Measurements from ENCODE around the gene STON2.

The STON2 gene

GRCh38 chr14:81280136-81280791 is 119.9 kb downstream of the STON2 start:
- peaks cover 27% of the 10 kb centered on the region; the same call in 1 of the 2 replicates for H3K36me3 ChIP-seq (ENCODE audit: insufficient read depth, low read length)
- peaks cover 28% of the 10 kb centered on the region for H3K4me1 ChIP-seq (ENCODE audit: insufficient read depth, low read length)
- no peak overlapping the region for H3K4me3 ChIP-seq (ENCODE audit: low read length)
- no peaks in the 10 kb centered on the region for H3K9me3 ChIP-seq (ENCODE audit: insufficient read depth, low read depth, low read length)
- no peak overlapping the region for H3K9ac ChIP-seq (ENCODE audit: low read depth, low read length)
- WGBS = 97% methylated on average over 9 of the region's 9 CpGs
- no peak overlapping the region for H3K27ac ChIP-seq (ENCODE audit: low read depth, low read length)
- H3K27me3 ChIP-seq (ENCODE audit: insufficient read depth, low read length) = no peaks in the 10 kb centered on the region

DNA sequence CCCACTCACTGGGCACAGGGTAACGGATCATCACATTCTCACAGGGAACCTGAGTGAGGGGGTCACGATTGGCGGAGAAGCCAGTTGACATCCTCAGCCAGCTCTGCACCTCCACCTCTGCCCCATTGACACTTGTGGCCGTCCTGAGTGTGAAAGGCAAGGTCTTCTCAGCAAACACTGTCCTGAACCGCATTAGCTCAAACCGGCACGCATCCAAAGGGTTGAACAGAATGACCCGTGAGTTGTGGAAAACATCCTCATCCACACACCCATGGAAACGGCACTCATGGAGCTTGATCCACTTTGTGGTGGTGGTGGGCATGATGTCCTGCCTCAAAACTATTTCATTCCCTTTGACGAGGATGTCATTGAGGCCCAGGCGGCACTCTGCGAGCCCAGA is 123.0 kb downstream of the STON2 start:
- 94% methylated on average over 12 of the region's 12 CpGs for WGBS
- Histone ChIP-seq H3K4me3 (ENCODE audit: low read length) (no peak overlapping the region), H3K9me3 (ENCODE audit: insufficient read depth, low read depth, low read length) (no peaks in the 10 kb centered on the region), H3K27me3 (ENCODE audit: insufficient read depth, low read length) (no peaks in the 10 kb centered on the region), H3K9ac (ENCODE audit: low read depth, low read length) (no peak overlapping the region), H3K27ac (ENCODE audit: low read depth, low read length) (no peak overlapping the region), H3K36me3 (ENCODE audit: insufficient read depth, low read length) (peaks cover 27% of the 10 kb centered on the region; the same call in 1 of the 2 replicates), H3K4me1 (ENCODE audit: insufficient read depth, low read length) (peaks cover 19% of the 10 kb centered on the region)

- Histone ChIP-seq H3K9me3 (ENCODE audit: insufficient read depth, low read depth, low read length) (no peaks in the 10 kb centered on the region), H3K36me3 (ENCODE audit: insufficient read depth, low read length) (peaks cover 27% of the 10 kb centered on the region; the same call in 1 of the 2 replicates), H3K27me3 (ENCODE audit: insufficient read depth, low read length) (no peaks in the 10 kb centered on the region), H3K27ac (ENCODE audit: low read depth, low read length) (no peak overlapping the region), H3K9ac (ENCODE audit: low read depth, low read length) (no peak overlapping the region), H3K4me1 (ENCODE audit: insufficient read depth, low read length) (peaks cover 12% of the 10 kb centered on the region), H3K4me3 (ENCODE audit: low read length) (no peak overlapping the region)
- 95% methylated on average over 11 of the region's 11 CpGs for WGBS
Measured at GRCh38 chr14:81276073-81277069, 123.8 kb downstream of the STON2 start.

DNA sequence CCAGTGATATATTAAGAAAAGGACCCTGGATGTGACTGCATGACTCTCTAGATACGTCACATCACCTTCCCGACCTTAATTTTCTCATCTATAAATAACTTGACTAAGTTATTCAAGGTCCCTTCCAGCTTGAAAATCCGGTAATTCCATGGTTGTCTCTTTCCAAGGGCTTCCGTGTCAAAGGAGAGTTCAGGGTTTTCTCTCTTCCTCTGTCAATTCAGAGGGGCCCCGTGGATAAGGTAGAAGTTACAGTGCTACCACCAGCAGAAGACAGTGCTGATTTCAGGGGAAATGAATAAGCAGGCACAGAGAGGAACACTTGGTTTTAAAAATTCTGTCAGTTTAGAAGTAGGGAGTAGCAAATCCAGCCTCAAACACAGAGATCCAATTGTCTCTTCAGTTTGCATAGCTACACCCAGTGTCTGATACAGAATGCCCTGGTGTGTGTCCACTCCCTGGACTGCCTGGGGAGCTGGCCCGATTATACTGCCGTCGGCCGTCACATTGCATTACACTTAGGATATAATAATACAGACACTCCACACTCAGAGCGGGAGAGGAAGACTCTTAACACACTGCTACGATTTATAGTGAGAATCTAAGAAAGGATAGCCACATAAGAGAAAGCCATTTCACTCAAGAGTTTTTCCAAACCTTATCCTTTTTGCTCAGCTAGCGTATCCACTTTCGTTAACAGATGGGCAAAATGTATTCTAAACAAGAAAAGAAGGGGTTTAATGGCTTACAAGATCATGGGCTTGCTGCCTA is 124.6 kb downstream of the STON2 start:
- Histone ChIP-seq H3K27ac (ENCODE audit: low read depth, low read length) (no peak overlapping the region), H3K36me3 (ENCODE audit: insufficient read depth, low read length) (peaks cover 27% of the 10 kb centered on the region; the same call in 1 of the 2 replicates), H3K27me3 (ENCODE audit: insufficient read depth, low read length) (no peaks in the 10 kb centered on the region), H3K9me3 (ENCODE audit: insufficient read depth, low read depth, low read length) (no peaks in the 10 kb centered on the region), H3K4me1 (ENCODE audit: insufficient read depth, low read length) (peaks cover 6% of the 10 kb centered on the region; the same call in 1 of the 2 replicates), H3K9ac (ENCODE audit: low read depth, low read length) (no peak overlapping the region), H3K4me3 (ENCODE audit: low read length) (no peak overlapping the region)
- WGBS = 96% methylated on average over 13 of the region's 13 CpGs

DNA sequence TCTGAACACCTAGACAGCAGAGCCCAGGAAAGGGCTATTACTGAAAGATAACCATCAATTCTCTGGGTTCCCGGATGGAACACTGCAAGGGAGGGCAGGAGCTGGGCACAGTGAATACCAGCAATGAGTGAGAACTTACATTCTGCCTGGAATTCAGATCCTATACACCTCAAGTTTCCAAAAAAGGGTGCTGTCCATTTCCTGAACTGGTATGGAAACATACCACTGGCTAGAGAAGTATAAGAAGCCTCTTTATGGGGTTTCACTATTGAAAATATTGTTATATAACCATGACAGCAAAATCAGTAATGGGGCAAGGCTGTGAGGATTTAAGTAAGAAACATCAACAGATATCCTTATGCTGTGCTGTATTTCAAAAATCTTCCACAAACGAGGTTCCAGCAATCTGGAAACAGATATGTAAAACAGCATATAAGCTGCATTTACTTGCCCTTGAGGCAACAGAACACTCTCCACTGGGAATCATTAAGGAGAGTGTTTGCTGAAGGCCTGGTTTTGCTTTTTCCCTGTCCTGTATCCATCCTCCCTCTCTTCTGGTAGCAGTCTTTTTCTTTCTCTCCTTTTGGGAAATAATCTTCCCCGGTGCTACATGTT is 126.1 kb downstream of the STON2 start:
- H3K4me1 ChIP-seq (ENCODE audit: insufficient read depth, low read length) = peaks cover 11% of the 10 kb centered on the region; the same call in 1 of the 2 replicates
- no peak overlapping the region for H3K9ac ChIP-seq (ENCODE audit: low read depth, low read length)
- H3K4me3 ChIP-seq (ENCODE audit: low read length) = no peak overlapping the region
- H3K27me3 ChIP-seq (ENCODE audit: insufficient read depth, low read length) = no peaks in the 10 kb centered on the region
- no peak overlapping the region for H3K27ac ChIP-seq (ENCODE audit: low read depth, low read length)
- no peaks in the 10 kb centered on the region for H3K9me3 ChIP-seq (ENCODE audit: insufficient read depth, low read depth, low read length)
- WGBS = 95% methylated on average over 3 of the region's 3 CpGs
- peaks cover 27% of the 10 kb centered on the region; the same call in 1 of the 2 replicates for H3K36me3 ChIP-seq (ENCODE audit: insufficient read depth, low read length)

- no peaks in the 10 kb centered on the region for H3K9me3 ChIP-seq (ENCODE audit: insufficient read depth, low read depth, low read length)
- no peak overlapping the region for H3K27ac ChIP-seq (ENCODE audit: low read depth, low read length)
- peaks cover 11% of the 10 kb centered on the region; the same call in 1 of the 2 replicates for H3K4me1 ChIP-seq (ENCODE audit: insufficient read depth, low read length)
- H3K27me3 ChIP-seq (ENCODE audit: insufficient read depth, low read length) = no peaks in the 10 kb centered on the region
- H3K4me3 ChIP-seq (ENCODE audit: low read length) = no peak overlapping the region
- WGBS = 73% methylated on average over 9 of the region's 9 CpGs
- H3K9ac ChIP-seq (ENCODE audit: low read depth, low read length) = no peak overlapping the region
- H3K36me3 ChIP-seq (ENCODE audit: insufficient read depth, low read length) = peaks cover 26% of the 10 kb centered on the region; the same call in 1 of the 2 replicates
Measured at GRCh38 chr14:81273521-81273920, 126.6 kb downstream of the STON2 start.

DNA sequence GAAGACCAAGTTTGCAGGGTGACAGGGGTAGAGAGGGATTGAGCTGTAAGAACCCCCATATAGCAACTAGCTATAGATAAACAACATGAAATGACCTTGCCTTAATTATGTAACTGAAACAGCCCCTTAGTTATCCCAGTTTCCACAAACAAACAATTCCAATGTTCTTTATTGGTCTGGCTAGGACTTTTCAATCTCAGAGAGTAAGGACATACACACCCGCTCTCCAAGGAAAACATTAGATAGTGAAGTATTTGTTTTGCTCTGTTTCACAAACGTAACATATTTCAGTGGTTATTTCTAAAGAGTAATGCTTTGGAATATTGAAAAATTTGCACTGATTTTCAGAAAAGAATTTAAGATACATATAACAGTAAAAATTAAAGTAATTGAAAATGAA is 127.8 kb downstream of the STON2 start:
- no peaks in the 10 kb centered on the region for H3K27me3 ChIP-seq (ENCODE audit: insufficient read depth, low read length)
- peaks cover 11% of the 10 kb centered on the region; the same call in 1 of the 2 replicates for H3K4me1 ChIP-seq (ENCODE audit: insufficient read depth, low read length)
- H3K27ac ChIP-seq (ENCODE audit: low read depth, low read length) = no peak overlapping the region
- H3K36me3 ChIP-seq (ENCODE audit: insufficient read depth, low read length) = peaks cover 21% of the 10 kb centered on the region; the same call in 1 of the 2 replicates
- H3K9me3 ChIP-seq (ENCODE audit: insufficient read depth, low read depth, low read length) = no peaks in the 10 kb centered on the region
- no peak overlapping the region for H3K9ac ChIP-seq (ENCODE audit: low read depth, low read length)
- 95% methylated on average over 2 of the region's 2 CpGs for WGBS
- H3K4me3 ChIP-seq (ENCODE audit: low read length) = no peak overlapping the region

GRCh38 chr14:81269979-81270375 is 130.1 kb downstream of the STON2 start:
- Histone ChIP-seq H3K36me3 (ENCODE audit: insufficient read depth, low read length) (peaks cover 16% of the 10 kb centered on the region; the same call in 1 of the 2 replicates), H3K9me3 (ENCODE audit: insufficient read depth, low read depth, low read length) (no peaks in the 10 kb centered on the region), H3K9ac (ENCODE audit: low read depth, low read length) (no peak overlapping the region), H3K4me3 (ENCODE audit: low read length) (no peak overlapping the region), H3K4me1 (ENCODE audit: insufficient read depth, low read length) (peaks cover 11% of the 10 kb centered on the region; the same call in 1 of the 2 replicates), H3K27me3 (ENCODE audit: insufficient read depth, low read length) (no peaks in the 10 kb centered on the region), H3K27ac (ENCODE audit: low read depth, low read length) (no peak overlapping the region)
- WGBS = 98% methylated on average over 3 of the region's 3 CpGs

DNA sequence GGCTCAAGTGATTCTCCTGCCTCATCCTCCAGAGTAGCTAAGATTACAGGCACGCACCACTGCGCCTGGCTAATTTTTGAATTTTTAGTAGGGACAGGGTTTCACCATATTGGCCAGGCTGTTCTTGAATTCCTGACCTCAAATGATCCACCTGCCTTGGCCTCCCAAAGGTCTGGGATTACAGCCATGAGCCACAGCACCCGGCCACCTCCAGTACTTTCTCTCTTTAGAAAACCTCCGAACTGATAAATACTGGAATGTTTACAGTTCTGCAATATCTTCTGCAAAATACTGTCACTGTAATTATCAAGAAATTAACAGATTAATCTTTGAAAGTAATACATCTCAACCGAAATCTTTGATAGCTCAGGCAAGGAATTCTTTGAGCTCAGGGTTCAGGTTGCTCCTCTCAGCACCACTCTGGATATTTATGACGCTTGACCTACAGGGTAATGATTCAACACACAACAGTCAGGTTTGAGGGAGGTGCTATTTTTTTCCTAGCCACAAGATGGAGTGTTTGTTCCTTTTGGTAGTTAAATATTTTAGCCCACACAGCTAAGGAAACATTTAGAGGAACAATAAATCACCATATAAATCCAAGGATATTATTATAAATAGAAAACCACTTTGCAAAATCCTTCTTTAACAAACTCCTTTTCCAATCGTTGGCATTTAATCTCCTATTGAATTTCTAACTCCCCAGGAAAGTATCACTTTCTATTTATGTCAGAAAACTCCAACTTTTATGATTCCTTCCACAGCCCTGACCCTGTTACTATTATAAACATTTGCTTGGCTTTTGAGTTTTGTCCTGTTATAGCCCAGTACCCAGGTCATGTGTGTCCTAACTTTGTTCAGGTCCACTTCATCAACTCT is 130.8 kb downstream of the STON2 start:
- no peaks in the 10 kb centered on the region for H3K9me3 ChIP-seq (ENCODE audit: insufficient read depth, low read depth, low read length)
- H3K4me3 ChIP-seq (ENCODE audit: low read length) = no peak overlapping the region
- no peaks in the 10 kb centered on the region for H3K27me3 ChIP-seq (ENCODE audit: insufficient read depth, low read length)
- peaks cover 12% of the 10 kb centered on the region for H3K4me1 ChIP-seq (ENCODE audit: insufficient read depth, low read length)
- no peak overlapping the region for H3K27ac ChIP-seq (ENCODE audit: low read depth, low read length)
- no peak overlapping the region for H3K9ac ChIP-seq (ENCODE audit: low read depth, low read length)
- H3K36me3 ChIP-seq (ENCODE audit: insufficient read depth, low read length) = peaks cover 16% of the 10 kb centered on the region; the same call in 1 of the 2 replicates
- 64% methylated on average over 7 of the region's 7 CpGs for WGBS

Measured in HUES64 (cell line).